Natural killer cell (primary cell): ENCODE measurements around the gene TENM4. TPM values are rescaled to one million over a fixed set of nuclear protein-coding genes. Genes with fewer than 3 reads are reported as not detected.

ENCODE experiments used
- ATAC-seq, 3 donors: fragments of 150-1000 bp in 2 of 3; fragments of 200-7000 bp in 1 of 3; cut with Tn5 transposase; 1 replicate in 1 of 3; 2 replicates in 2 of 3; pipeline ENCODE4 v1.10.0; 2021; ENCODE audit warnings: mild to moderate bottlenecking in 2 of 3, moderate library complexity in 2 of 3
- DNase-seq, 2 donors: peaks; one replicate each; pipeline versions ENCODE4 v3.0.0 to v3.0.0-alpha.2; 2013 to 2021; ENCODE audit warnings: mixed read lengths in 1 of 2
- H3K27ac ChIP-seq: one replicate; pipeline ENCODE4 v1.5.1; 2013; ENCODE audit warnings: mild to moderate bottlenecking, low read length
- H3K27me3 ChIP-seq: one replicate; pipeline ENCODE4 v1.6.1; 2013; ENCODE audit warnings: low read length; ENCODE audit not compliant: control insufficient read depth, insufficient read depth
- H3K36me3 ChIP-seq: one replicate; pipeline ENCODE4 v1.6.1; 2013; ENCODE audit warnings: low read length; ENCODE audit not compliant: control insufficient read depth, insufficient read depth
- H3K4me1 ChIP-seq: one replicate; pipeline ENCODE4 v1.6.1; 2013; ENCODE audit warnings: low read length; ENCODE audit not compliant: control insufficient read depth, insufficient read depth
- H3K4me3 ChIP-seq: one replicate; pipeline ENCODE4 v1.5.1; 2013; ENCODE audit warnings: low read length
- H3K9me3 ChIP-seq: one replicate; pipeline ENCODE4 v1.6.1; 2013; ENCODE audit warnings: low read length; ENCODE audit not compliant: control insufficient read depth, insufficient read depth
- H3K27ac Mint-ChIP-seq, 2 donors: one replicate each; pipeline ENCODE4 v1.8.0; 2022; ENCODE audit warnings: mild to moderate bottlenecking in 2 of 2, mixed read lengths in 2 of 2, moderate library complexity in 1 of 2
- H3K27me3 Mint-ChIP-seq, 2 donors: one replicate each; pipeline ENCODE4 v1.8.0; 2022; ENCODE audit warnings: low read depth in 2 of 2, mixed read lengths in 2 of 2
- H3K36me3 Mint-ChIP-seq: one replicate; pipeline ENCODE4 v1.8.0; 2022; ENCODE audit warnings: mixed read lengths
- H3K4me1 Mint-ChIP-seq, 2 donors: one replicate each; pipeline ENCODE4 v1.8.0; 2022; ENCODE audit warnings: mixed read lengths in 2 of 2
- H3K4me3 Mint-ChIP-seq: one replicate; pipeline ENCODE4 v1.8.0; 2022; ENCODE audit warnings: mild to moderate bottlenecking, moderate library complexity, mixed read lengths
- H3K9me3 Mint-ChIP-seq, 2 donors: one replicate each; pipeline ENCODE4 v1.8.0; 2022; ENCODE audit warnings: mixed read lengths in 2 of 2
- CTCF ChIP-seq: fragments of 200-600 bp; IDR thresholded peaks from one replicate; pipeline ENCODE4 v1.8.0; 2022; ENCODE audit warnings: antibody characterized with exemption
- WGBS: methylation state at CpG from one replicate; pipeline ENCODE4 v1.1.7; 2013; ENCODE audit warnings: missing lambda C conversion rate; ENCODE audit not compliant: insufficient coverage; 5-methylcytosine and 5-hydroxymethylcytosine counted together
- intact Hi-C: fragments of 100-400 bp; cut with micrococcal nuclease; formaldehyde crosslinking; loops from one replicate; pipeline ENCODE4 v1.14.2; 2022
- total RNA-seq, 4 donors: library from RNA; stranded (reverse); fragments of 120-200 nt in 1 of 4; gene quantifications; one replicate each; pipeline versions ENCODE4 v1.2.3 to v1.2.4, GENCODE V29; 2013 to 2022

Gene TENM4
- total RNA-seq, 3 donors from 2014 or later (not counting 1 experiment from before 2014, with no cell fraction given), result 0.63 to 0.75 TPM; not detected in 1

GRCh38 chr11:79243422-79244210 is 197.2 kb downstream of the TENM4 start:
- Mint-ChIP-seq H3K27ac (no peak overlapping the region), H3K4me3 (no peak overlapping the region), H3K9me3 (peaks cover 0 to 5% of the 10 kb centered on the region in 2 donors), H3K36me3 (no peaks in the 10 kb centered on the region), H3K27me3 (peaks cover 0 to 3% of the 10 kb centered on the region in 2 donors), H3K4me1 (no peaks in the 10 kb centered on the region)
- intact Hi-C loops, result no loop called here
- no peaks in the 10 kb centered on the region for H3K9me3 ChIP-seq
- ATAC-seq (no peak), DNase-seq (no peak)
- WGBS, result 84% methylated on average over 16 of the region's 16 CpGs
- H3K27ac ChIP-seq, result no peak overlapping the region
- no peaks in the 10 kb centered on the region for H3K4me1 ChIP-seq
- no peaks in the 10 kb centered on the region for H3K27me3 ChIP-seq
- H3K36me3 ChIP-seq, result no peaks in the 10 kb centered on the region
- TF ChIP-seq CTCF, result no peak
- H3K4me3 ChIP-seq, result no peak overlapping the region

- Mint-ChIP-seq H3K27me3 (peaks cover 0 to 3% of the 10 kb centered on the region in 2 donors), H3K9me3 (peaks cover 0 to 5% of the 10 kb centered on the region in 2 donors), H3K36me3 (no peaks in the 10 kb centered on the region), H3K4me3 (no peak overlapping the region), H3K4me1 (no peaks in the 10 kb centered on the region), H3K27ac (no peak overlapping the region)
- Histone ChIP-seq H3K4me1 (no peaks in the 10 kb centered on the region), H3K27ac (no peak overlapping the region), H3K27me3 (no peaks in the 10 kb centered on the region), H3K4me3 (no peak overlapping the region), H3K36me3 (no peaks in the 10 kb centered on the region), H3K9me3 (no peaks in the 10 kb centered on the region)
- DNase-seq, result no peak
- intact Hi-C loops, result no loop called here
- 83% methylated on average over 2 of the region's 3 CpGs for WGBS
- no peak for TF ChIP-seq CTCF
- no peak for ATAC-seq
Measured at GRCh38 chr11:79242616-79243015, 198.2 kb downstream of the TENM4 start.

- Histone ChIP-seq H3K27ac (no peak overlapping the region), H3K9me3 (no peaks in the 10 kb centered on the region), H3K4me1 (no peaks in the 10 kb centered on the region), H3K36me3 (no peaks in the 10 kb centered on the region), H3K4me3 (no peak overlapping the region), H3K27me3 (no peaks in the 10 kb centered on the region)
- peaks cover 0 to 3% of the 10 kb centered on the region in 2 donors for H3K27me3 Mint-ChIP-seq
- no peaks in the 10 kb centered on the region for H3K36me3 Mint-ChIP-seq
- ATAC-seq, result no peak
- 78% methylated on average over 6 of the region's 7 CpGs for WGBS
- no peak overlapping the region for H3K4me3 Mint-ChIP-seq
- no peak for TF ChIP-seq CTCF
- no peak overlapping the region for H3K27ac Mint-ChIP-seq
- peaks cover 0 to 5% of the 10 kb centered on the region in 2 donors for H3K9me3 Mint-ChIP-seq
- no peaks in the 10 kb centered on the region for H3K4me1 Mint-ChIP-seq
- no peak for DNase-seq
- intact Hi-C loops, result no loop called here
Measured at GRCh38 chr11:79241852-79242241, 199.0 kb downstream of the TENM4 start.
